Kidney epithelial cell (primary cell): ENCODE measurements around the gene TAF1B. TPM values are rescaled to one million over a fixed set of nuclear protein-coding genes. Genes with fewer than 3 reads are reported as not detected.

ENCODE experiments used
- DNase-seq: peaks from one replicate; pipeline ENCODE4 v3.0.0-alpha.2; 2010; ENCODE audit warnings: low read depth
- H3K27me3 ChIP-seq: 2 replicates; pipeline ENCODE4 v1.6.0; 2011; ENCODE audit warnings: low read length; ENCODE audit not compliant: control insufficient read depth, insufficient read depth
- H3K36me3 ChIP-seq: 2 replicates; pipeline ENCODE4 v1.5.1; 2011; ENCODE audit warnings: low read length; ENCODE audit not compliant: control insufficient read depth, insufficient read depth
- H3K4me3 ChIP-seq: 2 replicates; pipeline ENCODE4 v1.5.1; 2011; ENCODE audit warnings: low read depth, mild to moderate bottlenecking, control low read depth, low read length
- CTCF ChIP-seq: IDR thresholded peaks from 2 replicates; pipeline ENCODE4 v1.5.1; 2011; ENCODE audit warnings: mild to moderate bottlenecking, moderate library complexity, low read length, control low read depth, inconsistent platforms; ENCODE audit not compliant: insufficient read depth, poor library complexity, severe bottlenecking
- total RNA-seq: library from RNA; depleted of rRNA; stranded (reverse); fragments of >200 nt; gene quantifications from 2 replicates; pipeline ENCODE4 v1.2.3, GENCODE V29; 2015

Gene TAF1B
- total RNA-seq, 1 donor from 2014 or later = 15.0 TPM

- no peaks in the 10 kb centered on the region for H3K27me3 ChIP-seq
- TF ChIP-seq CTCF = no peak
- no peak for DNase-seq
- H3K36me3 ChIP-seq = no peaks in the 10 kb centered on the region
- no peak overlapping the region for H3K4me3 ChIP-seq
These were observed 18.8 kb upstream of the TAF1B start for GRCh38 chr2:9824441-9824840.

- DNase-seq = no peak
- H3K4me3 ChIP-seq = no peak overlapping the region
- TF ChIP-seq CTCF = no peak
- no peaks in the 10 kb centered on the region for H3K27me3 ChIP-seq
- H3K36me3 ChIP-seq = no peaks in the 10 kb centered on the region
These were observed 18.1 kb upstream of the TAF1B start for GRCh38 chr2:9824956-9825720.

- no peak overlapping the region for H3K4me3 ChIP-seq
- no peaks in the 10 kb centered on the region for H3K27me3 ChIP-seq
- no peak for TF ChIP-seq CTCF
- no peaks in the 10 kb centered on the region for H3K36me3 ChIP-seq
- no peak for DNase-seq
These were observed 17.1 kb upstream of the TAF1B start for GRCh38 chr2:9826208-9826607.

- H3K27me3 ChIP-seq = no peaks in the 10 kb centered on the region
- no peak overlapping the region for H3K4me3 ChIP-seq
- H3K36me3 ChIP-seq = no peaks in the 10 kb centered on the region
- DNase-seq = no peak
- TF ChIP-seq CTCF = no peak
These were observed 12.4 kb upstream of the TAF1B start for GRCh38 chr2:9830685-9831410.

- no peak for DNase-seq
- TF ChIP-seq CTCF = no peak
These were observed 11.6 kb upstream of the TAF1B start for GRCh38 chr2:9831670-9832069.

More at GRCh38 chr2:9831670-9832069, 11.6 kb upstream of the TAF1B start:
- H3K36me3 ChIP-seq = no peaks in the 10 kb centered on the region
- no peaks in the 10 kb centered on the region for H3K27me3 ChIP-seq
- H3K4me3 ChIP-seq = no peak overlapping the region
